K562 (cell line): ENCODE measurements around the gene NKIRAS1. TPM values are rescaled to one million over a fixed set of nuclear protein-coding genes. Genes with fewer than 3 reads are reported as not detected.

ENCODE experiments used
- ATAC-seq: fragments of 200-7000 bp; cut with Tn5 transposase; 3 replicates; pipeline ENCODE4 v1.9.1; 2020; ENCODE audit warnings: moderate library complexity
- BruUV-seq: library from RNA; stranded (reverse); fragments of 400-500 nt; replicated peaks from 2 replicates; lab custom pipeline; 2021; lab: Mats Ljungman, UMichigan
- CTCF ChIA-PET: fragments of 300-600 bp; formaldehyde crosslinking; extraction: SDS; loops from one replicate; lab custom pipeline; 2021; ENCODE audit warnings: low intra/inter-chr PET ratio; lab: Yijun Ruan, JAX
- POLR2A ChIA-PET: fragments of 300-600, 350-650 bp; sonication (Branson Sonifier 250); formaldehyde crosslinking; extraction: SDS; loops from one replicate; lab custom pipeline; 2021; ENCODE audit warnings: antibody characterized with exemption, inconsistent platforms; lab: Yijun Ruan, JAX
- DNase-seq, 4 experiments: peaks; one replicate each; pipeline versions ENCODE4 v3.0.0 to v3.0.0-alpha.2; 2011 to 2018; ENCODE audit warnings: low spot score in 3 of 4, mixed read lengths in 3 of 4; ENCODE audit errors: extremely low read depth in 1 of 4
- FAIRE-seq: peaks from 2 replicates; lab custom pipeline; 2011; peaks lifted over from hg19 to GRCh38; lab: Jason Lieb, UNC
- H2AFZ ChIP-seq: 2 replicates; pipeline ENCODE4 v1.6.0; 2011; ENCODE audit warnings: low read depth, low read length, control low read depth, inconsistent platforms
- H3K27ac ChIP-seq: fragments of 200-600 bp; 3 replicates; pipeline ENCODE4 v1.8.0; 2011; ENCODE audit warnings: low read depth, mild to moderate bottlenecking, control low read depth, inconsistent platforms, low read length, moderate library complexity, mixed read lengths; ENCODE audit errors: extremely low read depth
- H3K27me3 ChIP-seq, 2 experiments: fragments of 300-600 bp in 1 of 2; 2 replicates in 1 of 2; 3 replicates in 1 of 2; pipeline versions ENCODE4 v1.6.0 to v1.8.0; 2011; ENCODE audit warnings: inconsistent platforms in 2 of 2, low read length in 2 of 2, mild to moderate bottlenecking in 1 of 2, mixed read lengths in 1 of 2, moderate library complexity in 1 of 2; ENCODE audit not compliant: control insufficient read depth in 2 of 2, insufficient read depth in 2 of 2
- H3K36me3 ChIP-seq: fragments of 300-600 bp; 3 replicates; pipeline ENCODE4 v1.8.0; 2011; ENCODE audit warnings: mild to moderate bottlenecking, low read length, inconsistent platforms; ENCODE audit not compliant: control insufficient read depth, insufficient read depth
- H3K4me1 ChIP-seq, 2 experiments: fragments of 200-600 bp in 1 of 2; replicated peaks in 1 of 2; 2 replicates in 1 of 2; 3 replicates in 1 of 2; pipeline versions ENCODE4 v1.5.1 to v1.8.0; 2011; ENCODE audit warnings: inconsistent platforms in 2 of 2, low read length in 2 of 2, mild to moderate bottlenecking in 1 of 2, mixed read lengths in 1 of 2, moderate library complexity in 1 of 2; ENCODE audit not compliant: control insufficient read depth in 2 of 2, insufficient read depth in 2 of 2
- H3K4me2 ChIP-seq: 2 replicates; pipeline ENCODE4 v1.6.1; 2011; ENCODE audit warnings: low read length, control low read depth, inconsistent platforms, mixed read lengths; ENCODE audit not compliant: insufficient read depth
- H3K4me3 ChIP-seq: fragments of 200-600 bp; sonication (generic), shearing (Covaris generic); 2 replicates; pipeline ENCODE4 v1.5.1; 2016; ENCODE audit warnings: control low read depth, inconsistent platforms
- H3K79me2 ChIP-seq: fragments of 200-600 bp; 3 replicates; pipeline ENCODE4 v1.8.0; 2011; ENCODE audit warnings: low read length, inconsistent platforms; ENCODE audit not compliant: control insufficient read depth, insufficient read depth
- H3K9ac ChIP-seq, 2 experiments: 2 replicates each; pipeline versions ENCODE4 v1.6.0 to v1.6.1; 2011; ENCODE audit warnings: low read depth in 2 of 2, low read length in 2 of 2, control low read depth in 1 of 2, inconsistent platforms in 1 of 2, mild to moderate bottlenecking in 1 of 2, mixed read lengths in 1 of 2; ENCODE audit not compliant: insufficient read depth in 1 of 2
- H3K9me1 ChIP-seq: one replicate; pipeline ENCODE4 v1.6.0; 2011; ENCODE audit warnings: inconsistent platforms, mild to moderate bottlenecking, low read length, moderate library complexity; ENCODE audit not compliant: control insufficient read depth, insufficient read depth
- H3K9me3 ChIP-seq: replicated peaks from 2 replicates; pipeline ENCODE4 v1.5.1; 2011; ENCODE audit warnings: low read depth, low read length, inconsistent platforms; ENCODE audit not compliant: control insufficient read depth, insufficient read depth
- H4K20me1 ChIP-seq: replicated peaks from 2 replicates; pipeline ENCODE4 v1.6.1; 2011; ENCODE audit warnings: low read length, inconsistent platforms, mixed read lengths; ENCODE audit not compliant: control insufficient read depth, insufficient read depth
- ATF4 ChIP-seq: fragments of 450-650 bp; formaldehyde crosslinking; IDR thresholded peaks from 2 replicates; pipeline ENCODE4 v1.4.0; 2022; ENCODE audit warnings: mild to moderate bottlenecking, moderate library complexity
- ETV6 ChIP-seq, 3 experiments: fragments of 150-350 bp in 1 of 3; sonication (generic) in 1 of 3; formaldehyde crosslinking in 1 of 3; IDR thresholded peaks; 2 replicates each; pipeline versions ENCODE4 v1.6.1 to v1.8.0; 2014 to 2022; ENCODE audit warnings: borderline replicate concordance in 2 of 3, low read depth in 2 of 3, antibody characterized with exemption in 1 of 3, low read length in 1 of 3, mild to moderate bottlenecking in 1 of 3, missing genetic modification reagents in 1 of 3
- GABPB1 ChIP-seq: sonication (generic); formaldehyde crosslinking; IDR thresholded peaks from 2 replicates; pipeline ENCODE4 v1.8.0; 2022; ENCODE audit warnings: mild to moderate bottlenecking, missing genetic modification reagents
- HNRNPK ChIP-seq: fragments of 200-400 bp; formaldehyde crosslinking; IDR thresholded peaks from one replicate; pipeline ENCODE4 v1.6.1; 2018; ENCODE audit warnings: mild to moderate bottlenecking, low read depth, low read length; ENCODE audit not compliant: poor library complexity, severe bottlenecking
- IRF1 ChIP-seq: sonication (generic); formaldehyde crosslinking; IDR thresholded peaks from 2 replicates; pipeline ENCODE4 v1.8.0; 2022; ENCODE audit warnings: missing genetic modification reagents, mild to moderate bottlenecking, borderline replicate concordance
- NBN ChIP-seq: fragments of 450-650 bp; IDR thresholded peaks from 2 replicates; pipeline ENCODE4 v1.6.1; 2016; ENCODE audit warnings: low read depth, mild to moderate bottlenecking
- PHB ChIP-seq: fragments of 250-450 bp; sonication (Bioruptor Pico); IDR thresholded peaks from 2 replicates; pipeline ENCODE4 v1.5.0; 2021
- POLR2A ChIP-seq: fragments of 450-650 bp; conservative IDR thresholded peaks from 2 replicates; pipeline ENCODE4 v1.6.1; 2016
- RBBP5 ChIP-seq: fragments of 200-600 bp; sonication (generic); IDR thresholded peaks from 2 replicates; pipeline ENCODE4 v1.6.1; 2012; ENCODE audit warnings: borderline replicate concordance, mild to moderate bottlenecking, low read length, control low read depth, inconsistent platforms; ENCODE audit not compliant: insufficient read depth, poor library complexity, severe bottlenecking
- RFX5 ChIP-seq: IDR thresholded peaks from 2 replicates; pipeline ENCODE4 v1.6.1; 2011; ENCODE audit warnings: low read depth, mild to moderate bottlenecking, improper control_type of control experiment, low read length
- SNIP1 ChIP-seq: fragments of 450-650 bp; IDR thresholded peaks from 2 replicates; pipeline ENCODE4 v1.7.1; 2017; ENCODE audit warnings: low read depth, mild to moderate bottlenecking
- YBX1 ChIP-seq: fragments of 450-650 bp; IDR thresholded peaks from 2 replicates; pipeline ENCODE4 v1.7.1; 2016; ENCODE audit warnings: mild to moderate bottlenecking
- ZNF280A ChIP-seq: fragments of 450-650 bp; IDR thresholded peaks from 2 replicates; pipeline ENCODE4 v1.6.1; 2018; ENCODE audit warnings: mild to moderate bottlenecking, low read depth; ENCODE audit not compliant: partially characterized antibody
- ZNF384 ChIP-seq: IDR thresholded peaks from 2 replicates; pipeline ENCODE4 v1.6.1; 2012; ENCODE audit warnings: low read depth, low read length, improper control_type of control experiment
- ZNF740 ChIP-seq, 3 experiments: fragments of 200-800 bp in 1 of 3; sonication (Bioruptor generic) in 1 of 3; sonication (generic) in 1 of 3; formaldehyde crosslinking in 1 of 3; IDR thresholded peaks; 2 replicates each; pipeline versions ENCODE4 v1.6.1 to v1.8.0; 2016 to 2022; ENCODE audit warnings: mild to moderate bottlenecking in 2 of 3, missing compliant biosample characterization in 2 of 3, missing genetic modification characterization in 2 of 3, missing genetic modification reagents in 1 of 3
- WGBS: fragments of 100-300 bp; shearing (Covaris generic); methylation state at CpG from one replicate; pipeline ENCODE4 v1.1.6; 2016; ENCODE audit warnings: low coverage, mixed read lengths; ENCODE audit not compliant: insufficient coverage; ENCODE audit errors: missing lambda C conversion rate; 5-methylcytosine and 5-hydroxymethylcytosine counted together
- in situ Hi-C: fragments of 300-500 bp; cut with MboI; formaldehyde crosslinking; loops from 4 replicates; pipeline ENCODE4 v1.15.0; 2018; ENCODE audit warnings: inconsistent platforms, mixed read lengths
- intact Hi-C: fragments of 100-400 bp; cut with micrococcal nuclease; formaldehyde crosslinking; loops from 2 replicates; pipeline ENCODE4 v1.14.2; 2022
- polyA plus RNA-seq, 8 experiments: library from polyadenylated mRNA; depleted of rRNA in 4 of 8; stranded (reverse) in 5 of 8; unstranded in 3 of 8; fragments of >200 nt; fragmentation: Nextera tagmentation in 2 of 8; fragmentation: Illumina TruSeq in 1 of 8; extraction: Ambion mirVana in 2 of 8; extraction: Trizol in 1 of 8; gene quantifications; 2 replicates each; pipeline versions ENCODE4 v1.2.1 to v1.2.3, GENCODE V29; 2011 to 2014; ENCODE audit warnings: inconsistent platforms in 1 of 8, missing spikeins in 1 of 8
- total RNA-seq, 7 experiments: library from RNA; depleted of rRNA in 6 of 7; stranded (reverse); fragments of >200 nt in 6 of 7; fragmentation: Illumina TruSeq in 2 of 7; extraction: Trizol in 2 of 7; gene quantifications; 2 replicates each; pipeline versions ENCODE4 v1.2.1 to v1.2.3, GENCODE V29; 2011 to 2021; ENCODE audit warnings: low replicate concordance in 1 of 7

Gene NKIRAS1
- total and polyA plus RNA-seq, 9 of the 15 experiments (the other 6 are each of a cell fraction or from before 2014, with no cell fraction given), result 5.1 to 10.3 (median 6.3) TPM

GRCh38 chr3:23865595-23866396, 51.0 kb downstream of the NKIRAS1 start:
- intact Hi-C loops, result loop anchor here (5.0 kb wide), 1 partner anchor 58 kb away; the partner anchor contains the start of gene UBE2E1
- POLR2A ChIA-PET, result interaction anchor here (0.7 to 1.0 kb wide), 3 partner anchors 51 to 200 kb away, joined by 3 to 5 read pairs (median 3); partner anchors contain the start of genes NKIRAS1 and RPL15
- Histone ChIP-seq H3K4me3 (no peak overlapping the region), H3K79me2 (peaks cover 43% of the 10 kb centered on the region), H3K4me1 (no peaks in the 10 kb centered on the region; a peak in 1 of 5 replicates), H3K9me3 (no peaks in the 10 kb centered on the region), H3K36me3 (peaks cover 18% of the 10 kb centered on the region; the same call in 1 of the 3 replicates), H4K20me1 (peaks cover 7% of the 10 kb centered on the region), H3K27me3 (no peaks in the 10 kb centered on the region), H3K27ac (no peak overlapping the region), H3K9ac (peak overlapping the region in 1 of 2 experiments; percentile 16; a peak in 1 of 4 replicates), H3K9me1 (no peaks in the 10 kb centered on the region), H2AFZ (no peak overlapping the region), H3K4me2 (no peak overlapping the region)
- peak in 1 of 4 experiments; percentile 20 for DNase-seq
- FAIRE-seq, result peak; percentile 48
- BruUV-seq, result no TSS peak
- CTCF ChIA-PET, result no interaction called here
- ATAC-seq, result peak; percentile 53
- 70% methylated on average over 6 of the region's 6 CpGs for WGBS
- in situ Hi-C loops, result no loop called here
- TF ChIP-seq ATF4 (CRISPR knock-in tag) (no peak), ZNF280A (no peak), YBX1 (no peak), NBN (no peak), GABPB1 (CRISPR knock-in tag) (no peak), RBBP5 (no peak), POLR2A (no peak), HNRNPK (no peak), IRF1 (CRISPR knock-in tag) (no peak), ZNF384 (no peak), PHB (CRISPR knock-in tag) (no peak), ETV6 (IDR thresholded peaks at IDR 0.05; ENCODE audit: borderline replicate concordance in 1 of 2, low read depth in 2 of 2, low read length in 1 of 2) (no peak), ETV6 (CRISPR knock-in tag; IDR thresholded peaks at IDR 0.05; ENCODE audit: borderline replicate concordance) (no peak), ZNF740 (CRISPR knock-in tag; IDR thresholded peaks at IDR 0.05) (no peak), ZNF740 (tag; IDR thresholded peaks at IDR 0.05) (no peak), RFX5 (no peak), SNIP1 (no peak)
